NCI-H82 treated with DMSO at 0.1 percent for 48 hours (cell line): ENCODE data around the gene PARP15.

Source experiments
- DNase-seq: peaks from one replicate; lab custom pipeline; 2025; ENCODE audit not compliant: unreplicated experiment; lab: John Stamatoyannopoulos, UW

Gene PARP15

DNA sequence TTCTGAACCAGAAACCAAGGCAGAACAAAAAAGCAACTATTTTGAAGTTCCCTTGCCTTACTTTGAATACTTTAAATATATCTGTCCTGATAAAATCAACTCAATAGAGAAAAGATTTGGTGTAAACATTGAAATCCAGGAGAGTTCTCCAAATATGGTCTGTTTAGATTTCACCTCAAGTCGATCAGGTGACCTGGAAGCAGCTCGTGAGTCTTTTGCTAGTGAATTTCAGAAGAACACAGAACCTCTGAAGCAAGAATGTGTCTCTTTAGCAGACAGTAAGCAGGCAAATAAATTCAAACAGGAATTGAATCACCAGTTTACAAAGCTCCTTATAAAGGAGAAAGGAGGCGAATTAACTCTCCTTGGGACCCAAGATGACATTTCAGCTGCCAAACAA is 8.7 kb upstream of the PARP15 start:
- no peak for DNase-seq

- DNase-seq: no peak
Observed at GRCh38 chr3:122572940-122573412, 4.5 kb upstream of the PARP15 start.

GRCh38 chr3:122576174-122576940 is 1.1 kb upstream of the PARP15 start:
- DNase-seq: no peak

DNA sequence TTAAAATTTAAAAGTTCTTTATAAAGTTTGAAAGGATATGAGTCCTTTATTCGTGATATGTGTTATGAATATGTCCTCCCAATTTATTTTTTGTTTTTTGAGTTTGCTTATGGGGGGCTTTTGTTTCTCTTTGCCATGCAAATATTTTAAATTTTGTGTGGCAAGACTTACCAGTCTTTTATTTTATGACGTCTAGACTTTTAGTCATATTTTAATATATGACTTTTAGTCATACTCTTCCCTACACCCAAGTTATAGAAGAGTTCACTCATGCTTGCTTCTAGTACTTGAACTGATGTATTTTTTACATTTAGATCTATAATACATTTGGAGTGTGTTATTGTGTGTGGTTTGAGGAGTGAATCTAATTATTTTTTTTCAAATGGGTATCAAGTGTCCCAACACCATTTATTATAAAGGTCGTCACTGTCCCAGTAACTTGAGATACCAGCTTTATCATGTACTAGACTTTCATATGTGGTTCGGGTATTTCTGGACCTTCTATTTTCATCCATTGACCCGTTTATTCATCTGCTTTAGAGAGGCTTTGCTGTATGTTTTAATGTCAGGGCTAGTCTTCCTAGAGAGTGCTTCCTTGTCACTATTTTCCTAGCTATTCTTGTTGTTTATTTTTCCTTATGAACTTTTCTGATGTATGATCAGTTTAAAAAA is 755 bp downstream of the PARP15 start:
- no peak for DNase-seq

- no peak for DNase-seq
Observed at GRCh38 chr3:122580470-122580869, 3.0 kb downstream of the PARP15 start.

DNA sequence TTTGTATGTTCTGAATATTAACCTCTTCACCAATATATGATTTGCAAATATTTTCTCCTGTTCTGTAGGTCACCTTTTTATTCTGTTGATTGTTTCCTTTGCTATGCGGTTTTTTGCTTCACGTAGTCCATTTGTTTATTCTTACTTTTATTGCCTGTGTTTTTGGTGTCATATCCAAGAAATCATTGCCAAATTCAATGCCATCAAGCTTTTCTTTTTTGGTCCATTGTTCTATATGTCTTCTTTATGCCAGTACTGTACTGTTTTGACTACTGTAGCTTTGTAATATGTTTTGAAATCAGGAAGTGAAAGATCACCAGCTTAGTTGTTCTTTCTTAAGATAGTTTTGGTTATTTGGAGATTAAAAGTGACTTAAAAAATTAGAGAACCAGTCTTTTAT is 4.2 kb downstream of the PARP15 start:
- DNase-seq: no peak

DNA sequence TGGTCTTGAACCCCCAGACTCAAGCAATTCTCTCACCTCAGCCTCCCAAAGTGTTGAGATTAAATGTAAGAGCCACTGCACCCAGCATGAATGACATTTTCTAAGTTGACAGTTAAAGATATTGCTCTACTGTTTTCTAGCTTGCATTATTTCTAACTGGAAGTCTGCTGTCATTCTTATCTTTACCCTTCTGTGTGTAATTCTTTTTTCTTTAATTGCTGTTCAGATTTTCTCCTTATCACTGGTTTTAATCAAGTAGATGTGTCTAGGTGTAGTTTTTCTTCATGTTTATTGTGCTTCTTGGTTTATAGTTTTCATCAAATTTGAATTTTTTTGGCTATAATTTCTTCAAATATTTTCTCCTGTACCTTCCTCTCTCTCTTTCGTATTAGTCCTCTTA is 4.9 kb downstream of the PARP15 start:
- DNase-seq: no peak

DNA sequence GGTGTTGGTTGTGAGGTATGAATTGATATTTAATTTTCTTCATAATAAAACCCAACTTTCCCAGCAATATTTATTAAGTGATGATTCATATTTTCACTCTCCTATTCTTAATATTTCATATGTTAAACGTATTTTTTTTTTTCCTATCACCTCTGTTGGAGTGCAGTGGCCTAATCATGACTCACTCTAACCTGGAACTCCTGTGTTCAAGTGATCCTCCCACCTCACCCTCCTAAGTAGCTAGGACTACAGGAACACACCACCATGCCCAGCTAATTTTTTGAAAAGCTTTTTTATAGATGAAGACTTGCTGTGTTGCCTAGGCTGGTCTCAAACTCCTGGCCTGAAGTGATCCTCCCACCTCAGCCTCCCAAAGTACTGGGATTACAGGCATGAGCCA is 8.6 kb downstream of the PARP15 start:
- no peak for DNase-seq

DNA sequence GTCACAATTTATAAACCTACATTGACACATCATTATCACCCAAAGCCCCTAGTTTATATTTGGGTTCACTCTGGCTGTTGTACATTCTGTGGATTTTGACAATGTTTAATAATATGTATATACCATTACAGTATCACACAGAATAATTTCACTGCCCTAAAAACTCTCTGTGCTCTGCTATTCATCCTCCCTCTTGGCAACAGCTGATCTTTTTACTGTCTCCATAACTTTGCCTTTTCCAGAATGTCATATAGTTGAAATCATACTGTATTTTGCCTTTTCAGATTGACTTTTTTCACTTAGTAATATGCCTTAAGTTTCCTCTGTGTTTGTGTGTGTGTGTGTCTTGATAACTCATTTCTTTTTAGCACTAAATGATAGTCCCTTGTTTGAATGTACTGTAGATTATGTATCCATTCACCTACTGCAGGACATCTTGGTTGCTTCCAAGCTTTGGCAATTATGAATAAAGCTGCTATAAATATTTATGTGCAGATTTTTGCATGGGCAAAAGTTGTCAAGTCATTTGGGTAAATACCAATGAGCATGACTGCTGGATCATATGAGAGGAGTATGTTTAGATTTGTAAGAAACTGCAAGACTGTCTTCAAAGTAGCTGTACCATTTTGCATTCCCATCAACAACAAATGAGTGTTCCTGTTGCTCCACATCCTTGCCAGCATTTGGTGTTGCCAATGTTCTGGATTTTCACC is 9.5 kb downstream of the PARP15 start:
- DNase-seq: no peak

- no peak for DNase-seq
Observed at GRCh38 chr3:122587572-122587971, 10.1 kb downstream of the PARP15 start.

GRCh38 chr3:122589297-122589696 is 11.8 kb downstream of the PARP15 start:
- no peak for DNase-seq

- no peak for DNase-seq
Observed at GRCh38 chr3:122590610-122591009, 13.2 kb downstream of the PARP15 start.

DNA sequence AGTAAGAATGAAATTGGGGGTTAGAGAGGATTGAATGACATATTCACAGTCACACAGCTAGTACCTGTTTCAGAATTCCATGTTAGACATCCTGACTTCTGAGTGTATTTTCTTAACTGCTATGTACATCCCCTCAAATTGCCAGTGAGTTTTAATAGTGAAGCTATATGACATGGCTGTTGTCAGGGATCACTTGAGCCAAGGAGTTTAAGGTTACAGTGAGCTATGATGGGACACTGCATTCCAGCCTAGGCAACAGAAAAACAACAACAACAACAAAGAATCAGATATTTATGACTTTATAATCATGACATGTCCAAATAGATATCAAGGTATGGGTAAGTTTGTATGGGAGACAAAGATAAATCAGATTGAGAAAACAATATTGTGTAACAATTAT is 16.6 kb downstream of the PARP15 start:
- no peak for DNase-seq

GRCh38 chr3:122598151-122598550 is 20.7 kb downstream of the PARP15 start:
- DNase-seq: no peak

GRCh38 chr3:122598556-122598955 is 21.1 kb downstream of the PARP15 start:
- no peak for DNase-seq

- no peak for DNase-seq
Observed at GRCh38 chr3:122602011-122602710, 24.7 kb downstream of the PARP15 start.

DNA sequence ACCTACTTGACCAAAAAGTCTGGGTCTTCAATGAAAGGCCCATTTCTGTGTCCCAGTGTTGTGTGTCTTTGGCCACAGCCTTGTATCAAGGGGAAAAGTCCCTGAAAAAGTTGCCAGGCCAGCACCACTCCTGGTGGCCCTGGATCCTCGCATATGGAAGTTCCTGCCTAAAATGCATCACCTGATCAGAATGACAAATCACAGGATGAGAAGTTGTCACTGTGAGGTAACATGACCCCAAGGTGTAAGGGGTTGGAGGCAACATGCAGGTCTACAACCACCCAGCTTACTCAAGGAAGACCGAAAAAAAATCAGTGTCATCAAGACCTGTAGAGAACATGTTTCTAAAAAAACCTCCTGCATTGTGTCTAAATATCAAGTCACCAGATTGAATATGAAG is 25.6 kb downstream of the PARP15 start:
- no peak for DNase-seq

- DNase-seq: no peak
Observed at GRCh38 chr3:122606330-122606729, 28.9 kb downstream of the PARP15 start.

DNA sequence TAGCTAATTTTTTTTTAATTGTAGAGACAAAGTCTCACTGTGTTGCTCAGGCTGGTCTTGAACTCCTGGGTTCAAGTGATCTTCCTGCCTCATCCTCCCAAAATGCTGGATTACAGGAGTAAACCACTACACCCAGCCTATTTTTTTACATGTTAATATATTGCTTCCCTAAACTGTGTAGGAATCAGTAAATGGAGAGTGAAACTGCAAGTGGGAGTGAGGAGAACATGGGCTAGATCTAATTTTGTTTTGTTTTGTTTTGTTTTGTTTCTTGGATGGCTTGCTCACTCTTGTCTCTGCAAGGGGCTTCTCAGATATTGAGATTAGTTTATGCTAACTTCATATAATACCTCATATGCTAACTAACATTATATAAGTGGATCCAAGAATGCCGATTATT is 31.5 kb downstream of the PARP15 start:
- DNase-seq: no peak

- DNase-seq: no peak
Observed at GRCh38 chr3:122609798-122610559, 32.5 kb downstream of the PARP15 start.

GRCh38 chr3:122612696-122613095 is 35.2 kb downstream of the PARP15 start:
- DNase-seq: no peak
